SK-N-SH treated with all-trans-retinoic acid at 6 μM for 48 hours (cell line): ENCODE measurements around the gene CARD9.

ENCODE experiments used
- ATAC-seq: fragments of 200-7000 bp; cut with Tn5 transposase; 3 replicates; pipeline ENCODE4 v1.9.1; 2020; ENCODE audit warnings: mild to moderate bottlenecking, moderate library complexity
- ARNTL ChIP-seq: fragments of 450-650 bp; formaldehyde crosslinking; IDR thresholded peaks from 2 replicates; pipeline ENCODE4 v1.5.0; 2020; ENCODE audit warnings: low read depth, mild to moderate bottlenecking, moderate library complexity, borderline replicate concordance
- BACH2 ChIP-seq: fragments of 250-450 bp; sonication (Bioruptor Pico); IDR thresholded peaks from 2 replicates; pipeline ENCODE4 v1.9.0; 2021; ENCODE audit warnings: mild to moderate bottlenecking, borderline replicate concordance
- CSDC2 ChIP-seq: fragments of 250-450 bp; sonication (Bioruptor Pico); IDR thresholded peaks from 2 replicates; pipeline ENCODE4 v1.5.0; 2020; ENCODE audit warnings: mild to moderate bottlenecking, moderate library complexity
- GLIS3 ChIP-seq: fragments of 250-450 bp; sonication (Bioruptor Pico); IDR thresholded peaks from 2 replicates; pipeline ENCODE4 v1.5.0; 2020; ENCODE audit warnings: mild to moderate bottlenecking, moderate library complexity
- ISL1 ChIP-seq: fragments of 250-450 bp; sonication (Bioruptor Pico); IDR thresholded peaks from 2 replicates; pipeline ENCODE4 v2.1.2; 2022; ENCODE audit warnings: mild to moderate bottlenecking, moderate library complexity
- OSR1 ChIP-seq: fragments of 250-450 bp; sonication (Bioruptor Pico); IDR thresholded peaks from 2 replicates; pipeline ENCODE4 v1.8.0; 2022; ENCODE audit warnings: moderate library complexity, mild to moderate bottlenecking, inconsistent platforms
- POU6F1 ChIP-seq: fragments of 250-450 bp; sonication (Bioruptor Pico); IDR thresholded peaks from 2 replicates; pipeline ENCODE4 v1.8.0; 2021; ENCODE audit warnings: low read depth, mild to moderate bottlenecking, moderate library complexity, borderline replicate concordance
- PPARA ChIP-seq: fragments of 250-450 bp; sonication (Bioruptor Pico); IDR thresholded peaks from 2 replicates; pipeline ENCODE4 v1.5.0; 2020; ENCODE audit warnings: mild to moderate bottlenecking, borderline replicate concordance
- TCF4 ChIP-seq: fragments of 250-450 bp; sonication (Bioruptor Pico); IDR thresholded peaks from 2 replicates; pipeline ENCODE4 v1.8.0; 2021; ENCODE audit warnings: mild to moderate bottlenecking, moderate library complexity, borderline replicate concordance
- ZC3H10 ChIP-seq: fragments of 250-450 bp; sonication (Bioruptor Pico); IDR thresholded peaks from 2 replicates; pipeline ENCODE4 v1.5.1; 2021; ENCODE audit warnings: mild to moderate bottlenecking, moderate library complexity
- ZFP3 ChIP-seq: fragments of 250-450 bp; sonication (Bioruptor Pico); IDR thresholded peaks from 2 replicates; pipeline ENCODE4 v1.5.0; 2020; ENCODE audit warnings: mild to moderate bottlenecking, moderate library complexity
- ZFP30 ChIP-seq: fragments of 450-650 bp; formaldehyde crosslinking; IDR thresholded peaks from 2 replicates; pipeline ENCODE4 v1.5.0; 2022; ENCODE audit warnings: mild to moderate bottlenecking, moderate library complexity
- ZNF565 ChIP-seq: fragments of 450-650 bp; formaldehyde crosslinking; conservative IDR thresholded peaks from 2 replicates; pipeline ENCODE4 v1.5.0; 2020; ENCODE audit warnings: low read depth, mild to moderate bottlenecking, moderate library complexity
- ZNF70 ChIP-seq: fragments of 450-650 bp; formaldehyde crosslinking; IDR thresholded peaks from 2 replicates; pipeline ENCODE4 v1.5.0; 2020; ENCODE audit warnings: mild to moderate bottlenecking, moderate library complexity
- TF ChIP-seq, protein P1 (sequence below): fragments of 250-450 bp; sonication (Bioruptor Pico); IDR thresholded peaks from 2 replicates; pipeline ENCODE4 v1.5.1; 2020; ENCODE audit warnings: low read depth, mild to moderate bottlenecking, moderate library complexity
- TF ChIP-seq, protein P2 (sequence below): fragments of 250-450 bp; sonication (Bioruptor Pico); IDR thresholded peaks from 2 replicates; pipeline ENCODE4 v1.5.1; 2021; ENCODE audit warnings: mild to moderate bottlenecking, moderate library complexity
- TF ChIP-seq, protein P3 (sequence below): fragments of 250-450 bp; sonication (Bioruptor Pico); IDR thresholded peaks from 2 replicates; pipeline ENCODE4 v1.5.0; 2020; ENCODE audit warnings: mild to moderate bottlenecking, moderate library complexity

Gene CARD9

DNA sequence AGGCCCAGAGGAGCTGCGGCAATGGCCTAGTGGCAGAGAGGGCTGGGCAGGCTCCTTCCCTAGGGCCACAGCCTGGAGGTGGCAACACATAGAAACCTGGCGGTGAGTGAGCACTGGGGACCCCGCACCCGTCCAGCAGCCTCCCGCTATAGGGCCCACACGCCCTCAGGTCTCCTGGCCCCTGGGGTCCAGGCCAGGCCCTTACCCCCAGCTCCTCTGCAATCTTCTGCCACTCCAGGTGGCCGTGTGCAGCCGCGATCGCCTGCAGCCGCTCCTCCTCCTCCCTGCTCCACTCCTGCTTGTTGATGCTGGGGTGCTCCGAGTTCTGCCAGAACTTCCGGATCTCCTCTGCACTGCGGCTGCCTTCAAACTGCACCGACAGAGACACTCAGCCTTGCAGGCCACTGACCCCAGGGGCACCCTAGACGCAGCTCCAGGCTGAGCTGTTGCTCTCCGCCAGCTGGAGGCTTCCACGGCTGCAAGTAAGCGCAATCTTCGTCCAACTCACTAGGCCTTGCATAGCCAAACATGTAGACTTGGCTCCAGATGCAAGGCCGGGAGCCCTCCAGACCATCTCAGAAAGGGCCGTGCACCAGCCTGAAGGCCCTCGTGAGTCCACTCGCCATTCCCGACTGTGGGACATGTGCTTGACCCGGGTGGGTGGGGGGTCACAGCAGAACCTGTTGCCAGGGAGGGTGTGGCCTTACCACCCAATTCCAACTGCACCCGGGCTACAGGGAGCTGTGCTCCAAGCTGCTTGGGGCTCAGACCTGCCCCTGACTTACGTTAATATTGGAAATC is 18.5 kb upstream of the CARD9 start:
- ATAC-seq = no peak; the same call in 2 of the 3 replicates

GRCh38 chr9:136389396-136389795 is 15.9 kb upstream of the CARD9 start:
- no peak for TF ChIP-seq TCF4 (CRISPR knock-in tag)
- no peak for TF ChIP-seq GLIS3 (CRISPR knock-in tag)
- no peak for TF ChIP-seq ARNTL (CRISPR knock-in tag)
- TF ChIP-seq ZFP3 (CRISPR knock-in tag) = no peak

More for the DNA sequence above, 18.5 kb upstream of the CARD9 start:
- TF ChIP-seq BACH2 (CRISPR knock-in tag) (no peak), GLIS3 (CRISPR knock-in tag) (no peak), ZNF565 (CRISPR knock-in tag) (no peak), ISL1 (CRISPR knock-in tag) (no peak), ZC3H10 (CRISPR knock-in tag) (no peak), ZFP30 (no peak), POU6F1 (no peak), CSDC2 (CRISPR knock-in tag) (no peak), OSR1 (no peak), ZNF70 (CRISPR knock-in tag) (no peak)
- TF ChIP-seq, protein P1, sequence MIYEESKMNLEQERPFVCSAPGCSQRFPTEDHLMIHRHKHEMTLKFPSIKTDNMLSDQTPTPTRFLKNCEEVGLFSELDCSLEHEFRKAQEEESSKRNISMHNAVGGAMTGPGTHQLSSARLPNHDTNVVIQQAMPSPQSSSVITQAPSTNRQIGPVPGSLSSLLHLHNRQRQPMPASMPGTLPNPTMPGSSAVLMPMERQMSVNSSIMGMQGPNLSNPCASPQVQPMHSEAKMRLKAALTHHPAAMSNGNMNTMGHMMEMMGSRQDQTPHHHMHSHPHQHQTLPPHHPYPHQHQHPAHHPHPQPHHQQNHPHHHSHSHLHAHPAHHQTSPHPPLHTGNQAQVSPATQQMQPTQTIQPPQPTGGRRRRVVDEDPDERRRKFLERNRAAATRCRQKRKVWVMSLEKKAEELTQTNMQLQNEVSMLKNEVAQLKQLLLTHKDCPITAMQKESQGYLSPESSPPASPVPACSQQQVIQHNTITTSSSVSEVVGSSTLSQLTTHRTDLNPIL (CRISPR knock-in tag) = no peak
- TF ChIP-seq, protein P2, sequence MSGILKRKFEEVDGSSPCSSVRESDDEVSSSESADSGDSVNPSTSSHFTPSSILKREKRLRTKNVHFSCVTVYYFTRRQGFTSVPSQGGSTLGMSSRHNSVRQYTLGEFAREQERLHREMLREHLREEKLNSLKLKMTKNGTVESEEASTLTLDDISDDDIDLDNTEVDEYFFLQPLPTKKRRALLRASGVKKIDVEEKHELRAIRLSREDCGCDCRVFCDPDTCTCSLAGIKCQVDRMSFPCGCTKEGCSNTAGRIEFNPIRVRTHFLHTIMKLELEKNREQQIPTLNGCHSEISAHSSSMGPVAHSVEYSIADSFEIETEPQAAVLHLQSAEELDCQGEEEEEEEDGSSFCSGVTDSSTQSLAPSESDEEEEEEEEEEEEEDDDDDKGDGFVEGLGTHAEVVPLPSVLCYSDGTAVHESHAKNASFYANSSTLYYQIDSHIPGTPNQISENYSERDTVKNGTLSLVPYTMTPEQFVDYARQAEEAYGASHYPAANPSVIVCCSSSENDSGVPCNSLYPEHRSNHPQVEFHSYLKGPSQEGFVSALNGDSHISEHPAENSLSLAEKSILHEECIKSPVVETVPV (CRISPR knock-in tag) = no peak

DNA sequence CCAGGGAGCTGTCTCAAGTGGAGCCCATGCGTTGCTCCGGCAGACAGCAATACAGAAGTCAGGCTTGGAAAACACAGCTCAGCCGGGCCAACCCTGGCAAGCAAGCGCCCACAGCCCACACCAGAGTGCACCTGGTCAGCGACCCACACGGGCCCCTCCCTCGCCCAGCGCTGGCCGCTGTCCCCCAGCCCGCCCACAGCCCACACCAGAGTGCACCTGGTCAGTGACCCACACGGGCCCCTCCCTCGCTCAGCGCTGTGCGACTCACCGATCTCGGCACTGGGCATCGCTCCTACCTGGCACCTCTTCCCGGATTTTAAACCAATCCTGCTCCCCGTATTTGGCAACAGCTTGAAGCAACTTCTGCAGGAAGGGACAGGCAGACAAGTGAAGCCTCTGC is 13.7 kb upstream of the CARD9 start:
- no peak for ATAC-seq
- TF ChIP-seq ZFP30 (no peak), BACH2 (CRISPR knock-in tag) (no peak), ARNTL (CRISPR knock-in tag) (no peak)

More at GRCh38 chr9:136389396-136389795, 15.9 kb upstream of the CARD9 start:
- no peak for ATAC-seq

- TF ChIP-seq, protein P1 (CRISPR knock-in tag) = no peak
- TF ChIP-seq, protein P3, sequence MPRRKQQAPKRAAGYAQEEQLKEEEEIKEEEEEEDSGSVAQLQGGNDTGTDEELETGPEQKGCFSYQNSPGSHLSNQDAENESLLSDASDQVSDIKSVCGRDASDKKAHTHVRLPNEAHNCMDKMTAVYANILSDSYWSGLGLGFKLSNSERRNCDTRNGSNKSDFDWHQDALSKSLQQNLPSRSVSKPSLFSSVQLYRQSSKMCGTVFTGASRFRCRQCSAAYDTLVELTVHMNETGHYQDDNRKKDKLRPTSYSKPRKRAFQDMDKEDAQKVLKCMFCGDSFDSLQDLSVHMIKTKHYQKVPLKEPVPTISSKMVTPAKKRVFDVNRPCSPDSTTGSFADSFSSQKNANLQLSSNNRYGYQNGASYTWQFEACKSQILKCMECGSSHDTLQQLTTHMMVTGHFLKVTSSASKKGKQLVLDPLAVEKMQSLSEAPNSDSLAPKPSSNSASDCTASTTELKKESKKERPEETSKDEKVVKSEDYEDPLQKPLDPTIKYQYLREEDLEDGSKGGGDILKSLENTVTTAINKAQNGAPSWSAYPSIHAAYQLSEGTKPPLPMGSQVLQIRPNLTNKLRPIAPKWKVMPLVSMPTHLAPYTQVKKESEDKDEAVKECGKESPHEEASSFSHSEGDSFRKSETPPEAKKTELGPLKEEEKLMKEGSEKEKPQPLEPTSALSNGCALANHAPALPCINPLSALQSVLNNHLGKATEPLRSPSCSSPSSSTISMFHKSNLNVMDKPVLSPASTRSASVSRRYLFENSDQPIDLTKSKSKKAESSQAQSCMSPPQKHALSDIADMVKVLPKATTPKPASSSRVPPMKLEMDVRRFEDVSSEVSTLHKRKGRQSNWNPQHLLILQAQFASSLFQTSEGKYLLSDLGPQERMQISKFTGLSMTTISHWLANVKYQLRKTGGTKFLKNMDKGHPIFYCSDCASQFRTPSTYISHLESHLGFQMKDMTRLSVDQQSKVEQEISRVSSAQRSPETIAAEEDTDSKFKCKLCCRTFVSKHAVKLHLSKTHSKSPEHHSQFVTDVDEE (CRISPR knock-in tag) = no peak
- TF ChIP-seq PPARA (CRISPR knock-in tag) = no peak
- TF ChIP-seq OSR1 = no peak
- TF ChIP-seq ZNF565 (CRISPR knock-in tag) = no peak
- ATAC-seq = no peak
Observed at GRCh38 chr9:136386018-136386417, 12.5 kb upstream of the CARD9 start.
